IMR-90 (cell line): ENCODE measurements around the gene MYL2. TPM values are rescaled to one million over a fixed set of nuclear protein-coding genes. Genes with fewer than 3 reads are reported as not detected.

Experiments used
- ATAC-seq: fragments of 200-7000 bp; cut with Tn5 transposase; 2 replicates; pipeline ENCODE4 v1.9.1; 2020; ENCODE audit warnings: low read depth, mild to moderate bottlenecking, moderate library complexity
- BruUV-seq: library from RNA; stranded (reverse); fragments of 400-500 nt; replicated peaks from 2 replicates; lab custom pipeline; 2021; lab: Mats Ljungman, UMichigan
- CTCF ChIA-PET: fragments of 300-600 bp; formaldehyde crosslinking; extraction: SDS; loops from one replicate; lab custom pipeline; 2021; ENCODE audit warnings: antibody characterized with exemption; lab: Yijun Ruan, JAX
- POLR2A ChIA-PET: fragments of 300-600 bp; sonication (Branson Sonifier 250); formaldehyde crosslinking; loops from one replicate; lab custom pipeline; 2022; ENCODE audit warnings: antibody characterized with exemption; ENCODE audit not compliant: unreplicated experiment; lab: Charles Lee
- DNase-seq: peaks from one replicate; pipeline ENCODE4 v3.0.0; 2013
- H2AFZ ChIP-seq: replicated peaks from 2 replicates; pipeline ENCODE3; 2013; ENCODE audit warnings: low read length, mild to moderate bottlenecking; ENCODE audit not compliant: poor library complexity
- H2AK5ac ChIP-seq: 2 replicates; pipeline ENCODE4 v1.6.1; 2013; ENCODE audit warnings: low read depth, low read length, inconsistent platforms
- H2AK9ac ChIP-seq: replicated peaks from 2 replicates; pipeline ENCODE3; 2013; ENCODE audit warnings: mild to moderate bottlenecking, low read depth, low read length, moderate library complexity; ENCODE audit not compliant: poor library complexity
- H2BK120ac ChIP-seq: 2 replicates; pipeline ENCODE4 v1.6.1; 2013; ENCODE audit warnings: low read depth, low read length, inconsistent platforms
- H2BK15ac ChIP-seq: 3 replicates; pipeline ENCODE4 v1.6.1; 2013; ENCODE audit warnings: low read depth, low read length, inconsistent platforms
- H2BK20ac ChIP-seq: 2 replicates; pipeline ENCODE4 v1.6.1; 2013; ENCODE audit warnings: low read depth, mild to moderate bottlenecking, inconsistent platforms, low read length, moderate library complexity
- H2BK5ac ChIP-seq: 2 replicates; pipeline ENCODE4 v1.6.1; 2013; ENCODE audit warnings: mild to moderate bottlenecking, low read depth, low read length, inconsistent platforms; ENCODE audit not compliant: poor library complexity, severe bottlenecking
- H3K14ac ChIP-seq: replicated peaks from 2 replicates; pipeline ENCODE4 v1.6.1; 2013; ENCODE audit warnings: low read depth, low read length, inconsistent platforms
- H3K18ac ChIP-seq: 2 replicates; pipeline ENCODE4 v1.6.1; 2013; ENCODE audit warnings: low read depth, low read length, control low read depth
- H3K23ac ChIP-seq: 2 replicates; pipeline ENCODE4 v1.6.1; 2013; ENCODE audit warnings: low read depth, low read length, inconsistent platforms
- H3K27ac ChIP-seq: 2 replicates; pipeline ENCODE4 v1.5.1; 2013; ENCODE audit warnings: mild to moderate bottlenecking, control low read depth, low read length; ENCODE audit not compliant: insufficient read depth
- H3K27me3 ChIP-seq: 2 replicates; pipeline ENCODE4 v1.6.1; 2013; ENCODE audit warnings: low read length; ENCODE audit not compliant: control insufficient read depth, insufficient read depth
- H3K36me3 ChIP-seq: 2 replicates; pipeline ENCODE4 v1.6.1; 2013; ENCODE audit warnings: low read length, mixed read lengths; ENCODE audit not compliant: control insufficient read depth, insufficient read depth
- H3K4ac ChIP-seq: 2 replicates; pipeline ENCODE4 v1.6.1; 2013; ENCODE audit warnings: low read depth, low read length, inconsistent platforms
- H3K4me1 ChIP-seq: 2 replicates; pipeline ENCODE4 v1.6.1; 2013; ENCODE audit warnings: low read length, mixed read lengths; ENCODE audit not compliant: control insufficient read depth, insufficient read depth
- H3K4me2 ChIP-seq: 2 replicates; pipeline ENCODE4 v1.6.1; 2013; ENCODE audit warnings: low read depth, mild to moderate bottlenecking, control low read depth, low read length, moderate library complexity
- H3K4me3 ChIP-seq: 2 replicates; pipeline ENCODE4 v1.5.1; 2013; ENCODE audit warnings: low read depth, mild to moderate bottlenecking, control low read depth, low read length, moderate library complexity; ENCODE audit not compliant: insufficient read depth
- H3K56ac ChIP-seq: 2 replicates; pipeline ENCODE4 v1.6.1; 2013; ENCODE audit warnings: low read length, inconsistent platforms; ENCODE audit not compliant: insufficient read depth; ENCODE audit errors: extremely low read depth
- H3K79me1 ChIP-seq, 2 experiments: 2 replicates each; pipeline ENCODE4 v1.6.1; 2013; ENCODE audit warnings: low read length in 2 of 2, inconsistent platforms in 1 of 2, low read depth in 1 of 2
- H3K9ac ChIP-seq: 2 replicates; pipeline ENCODE4 v1.6.1; 2013; ENCODE audit warnings: low read depth, low read length, control low read depth
- H3K9me1 ChIP-seq: 2 replicates; pipeline ENCODE4 v1.6.1; 2013; ENCODE audit warnings: low read length, inconsistent platforms; ENCODE audit not compliant: insufficient read depth
- H3K9me3 ChIP-seq: 2 replicates; pipeline ENCODE4 v1.6.1; 2013; ENCODE audit warnings: low read length; ENCODE audit not compliant: control insufficient read depth, insufficient read depth
- H4K20me1 ChIP-seq: 2 replicates; pipeline ENCODE4 v1.6.1; 2013; ENCODE audit warnings: low read length, inconsistent platforms; ENCODE audit not compliant: insufficient read depth
- H4K5ac ChIP-seq: 2 replicates; pipeline ENCODE4 v1.6.1; 2013; ENCODE audit warnings: mild to moderate bottlenecking, low read depth, low read length, control low read depth
- H4K8ac ChIP-seq, 2 experiments: 2 replicates each; pipeline ENCODE4 v1.6.1; 2013; ENCODE audit warnings: low read depth in 2 of 2, low read length in 2 of 2, control low read depth in 1 of 2, inconsistent platforms in 1 of 2
- H4K91ac ChIP-seq: 2 replicates; pipeline ENCODE4 v1.6.1; 2013; ENCODE audit warnings: low read depth, low read length, inconsistent platforms; ENCODE audit not compliant: insufficient read depth
- BHLHE40 ChIP-seq: fragments of 150-350 bp; IDR thresholded peaks from 2 replicates; pipeline ENCODE4 v1.6.1; 2016; ENCODE audit warnings: mild to moderate bottlenecking, low read depth, low read length
- CEBPB ChIP-seq: IDR thresholded peaks from 2 replicates; pipeline ENCODE4 v1.6.1; 2012; ENCODE audit warnings: low read depth, low read length, improper control_type of control experiment
- CTCF ChIP-seq: conservative IDR thresholded peaks from 2 replicates; pipeline ENCODE4 v1.5.1; 2012; ENCODE audit warnings: mild to moderate bottlenecking, low read depth, low read length, improper control_type of control experiment
- ELK1 ChIP-seq: fragments of 150-350 bp; IDR thresholded peaks from 2 replicates; pipeline ENCODE4 v1.6.1; 2016; ENCODE audit warnings: low read depth, mild to moderate bottlenecking, low read length, moderate library complexity, borderline replicate concordance
- FOS ChIP-seq: fragments of 150-350 bp; IDR thresholded peaks from 2 replicates; pipeline ENCODE4 v1.6.1; 2016; ENCODE audit warnings: low read depth, low read length
- MAFK ChIP-seq: IDR thresholded peaks from 2 replicates; pipeline ENCODE4 v1.6.1; 2012; ENCODE audit warnings: low read depth, low read length, improper control_type of control experiment
- MAZ ChIP-seq: IDR thresholded peaks from 2 replicates; pipeline ENCODE4 v1.6.1; 2012; ENCODE audit warnings: low read depth, mild to moderate bottlenecking, low read length, improper control_type of control experiment, moderate library complexity, borderline replicate concordance
- NFE2L2 ChIP-seq: fragments of 150-350 bp; IDR thresholded peaks from 2 replicates; pipeline ENCODE4 v1.6.1; 2016; ENCODE audit warnings: low read depth, mild to moderate bottlenecking, low read length
- POLR2A ChIP-seq: IDR thresholded peaks from 2 replicates; pipeline ENCODE4 v1.6.1; 2012; ENCODE audit warnings: mild to moderate bottlenecking, low read depth, low read length
- RCOR1 ChIP-seq: IDR thresholded peaks from 2 replicates; pipeline ENCODE4 v1.6.1; 2012; ENCODE audit warnings: mild to moderate bottlenecking, low read length, improper control_type of control experiment; ENCODE audit not compliant: insufficient replicate concordance
- RFX5 ChIP-seq: IDR thresholded peaks from 2 replicates; pipeline ENCODE4 v1.8.0; 2012; ENCODE audit warnings: low read depth, mild to moderate bottlenecking, low read length, moderate library complexity
- SMC3 ChIP-seq: fragments of 150-350 bp; IDR thresholded peaks from 2 replicates; pipeline ENCODE4 v1.6.1; 2016; ENCODE audit warnings: low read depth, mild to moderate bottlenecking, antibody characterized with exemption, low read length, moderate library complexity
- USF2 ChIP-seq: fragments of 150-350 bp; IDR thresholded peaks from 2 replicates; pipeline ENCODE4 v1.6.1; 2017; ENCODE audit warnings: mild to moderate bottlenecking, antibody characterized with exemption, low read length, low read depth
- WGBS, 2 experiments: methylation state at CpG; one replicate each; pipeline versions ENCODE4 v1.1.5 to v1.1.7; 2013; ENCODE audit warnings: missing lambda C conversion rate in 2 of 2; ENCODE audit not compliant: insufficient read length in 1 of 2; ENCODE audit errors: extremely low coverage in 2 of 2; 5-methylcytosine and 5-hydroxymethylcytosine counted together
- dilution Hi-C: fragments of 300-500 bp; cut with HindIII; formaldehyde crosslinking; loops from one replicate; pipeline ENCODE4 v1.14.3; 2018; ENCODE audit warnings: low sequenced_read_pairs; ENCODE audit not compliant: unreplicated experiment
- in situ Hi-C: fragments of 300-500 bp; cut with MboI; formaldehyde crosslinking; loops from 3 replicates; pipeline ENCODE4 v1.14.3; 2019; ENCODE audit warnings: low sequenced_read_pairs, inconsistent platforms, mixed read lengths
- intact Hi-C: fragments of 100-400 bp; cut with micrococcal nuclease; formaldehyde crosslinking; loops from 2 replicates; pipeline ENCODE4 v1.10.0; 2022
- polyA plus RNA-seq, 3 experiments: library from polyadenylated mRNA; depleted of rRNA; stranded (reverse); fragments of >200 nt; gene quantifications; 2 replicates each; pipeline ENCODE4 v1.2.3, GENCODE V29; 2012; ENCODE audit warnings: low replicate concordance in 1 of 3
- total RNA-seq: library from RNA; depleted of rRNA; stranded (reverse); fragments of >200 nt; gene quantifications from 2 replicates; pipeline ENCODE4 v1.2.3, GENCODE V29; 2012

The MYL2 gene
- total and polyA plus RNA-seq, 2 of the 4 experiments (the other 2 are of a cell fraction), result not detected

- no CpG with 5 or more reads among the region's 4 CpGs for WGBS, 2 experiments
- TF ChIP-seq NFE2L2 (no peak), MAFK (no peak), RCOR1 (no peak), RFX5 (no peak), FOS (no peak), CEBPB (no peak), MAZ (no peak), ELK1 (no peak), BHLHE40 (no peak), CTCF (no peak), POLR2A (no peak), USF2 (no peak), SMC3 (no peak)
- H4K91ac ChIP-seq, result no peak overlapping the region
- H3K14ac ChIP-seq, result no peak overlapping the region
- ATAC-seq (no peak), DNase-seq (no peak)
- no peak overlapping the region for H2BK20ac ChIP-seq
- H3K18ac ChIP-seq, result no peak overlapping the region
- H3K23ac ChIP-seq, result no peak overlapping the region
- peaks cover 4% of the 10 kb centered on the region for H3K27me3 ChIP-seq
- in situ Hi-C loops (no loop called here), intact Hi-C loops (no loop called here), dilution Hi-C loops (no loop called here)
- H2AK5ac ChIP-seq, result no peak overlapping the region
- H3K4me3 ChIP-seq, result no peak overlapping the region
- no peak overlapping the region for H4K8ac ChIP-seq
- no peak overlapping the region for H3K9ac ChIP-seq
- H3K9me3 ChIP-seq, result no peaks in the 10 kb centered on the region
- BruUV-seq, result no TSS peak
- no peaks in the 10 kb centered on the region for H3K9me1 ChIP-seq
- POLR2A ChIA-PET, result no interaction called here
- no peak overlapping the region for H4K5ac ChIP-seq
- no peak overlapping the region for H2BK5ac ChIP-seq
- no peaks in the 10 kb centered on the region for H3K79me1 ChIP-seq
- no peak overlapping the region for H3K56ac ChIP-seq
- no peak overlapping the region for H3K4me2 ChIP-seq
- no peak overlapping the region for H3K4ac ChIP-seq
- H3K27ac ChIP-seq, result no peak overlapping the region
- no peaks in the 10 kb centered on the region for H3K36me3 ChIP-seq
- H2AFZ ChIP-seq, result no peak overlapping the region
- no peak overlapping the region for H2BK120ac ChIP-seq
- H3K4me1 ChIP-seq, result no peaks in the 10 kb centered on the region
- CTCF ChIA-PET, result interaction anchor here (0.8 kb wide), 1 partner anchor 18 kb away, joined by 4 read pairs; no protein-coding TSS in a partner anchor
- no peak overlapping the region for H2BK15ac ChIP-seq
- H2AK9ac ChIP-seq, result no peak overlapping the region
- no peaks in the 10 kb centered on the region for H4K20me1 ChIP-seq
Measured at GRCh38 chr12:110906985-110907384, 13.4 kb downstream of the MYL2 start.
